Panc1 (cell line): Measurements from ENCODE around the gene CLK3.

Source experiments
- CTCF ChIP-seq: fragments of 450-650 bp; IDR thresholded peaks from 2 replicates; pipeline ENCODE4 v1.5.1; 2017; ENCODE audit warnings: mild to moderate bottlenecking
- POLR2AphosphoS5 ChIP-seq: IDR thresholded peaks from 2 replicates; pipeline ENCODE4 v1.6.1; 2012; ENCODE audit warnings: mild to moderate bottlenecking, low read depth, low read length, moderate library complexity
- REST ChIP-seq, 2 experiments: IDR thresholded peaks; 2 replicates each; pipeline ENCODE4 v1.6.1; 2011 to 2012; ENCODE audit warnings: low read depth in 2 of 2, control low read depth in 1 of 2, low read length in 1 of 2, mild to moderate bottlenecking in 1 of 2, moderate library complexity in 1 of 2; ENCODE audit not compliant: insufficient read depth in 1 of 2
- SIN3A ChIP-seq: IDR thresholded peaks from 2 replicates; pipeline ENCODE4 v1.6.1; 2012; ENCODE audit warnings: low read depth, mild to moderate bottlenecking, low read length, moderate library complexity, borderline replicate concordance; ENCODE audit not compliant: insufficient read depth
- TCF7L2 ChIP-seq: IDR thresholded peaks from 2 replicates; pipeline ENCODE4 v1.6.1; 2011; ENCODE audit warnings: mild to moderate bottlenecking, low read depth, low read length, inconsistent platforms

- no peak for TF ChIP-seq CTCF
- no peak for TF ChIP-seq REST (IDR thresholded peaks at IDR 0.05; ENCODE audit: insufficient read depth in 1 of 2, low read depth in 2 of 2, low read length in 1 of 2)
- TF ChIP-seq SIN3A = no peak
- no peak for TF ChIP-seq TCF7L2
- TF ChIP-seq POLR2AphosphoS5 = no peak
These were observed 10.4 kb upstream of the CLK3 start for GRCh38 chr15:74604983-74605794.
